Loucy (cell line): ENCODE results near the gene CLDN9.
A peak's percentile ranks its signal among the peaks of the same experiment; 100 is the strongest.

Experiments
- H2AFZ ChIP-seq: fragments of 200-600 bp; sonication (generic); 2 replicates; pipeline ENCODE4 v1.6.0; 2016; ENCODE audit warnings: antibody characterized with exemption, mild to moderate bottlenecking, low read length, moderate library complexity
- H3F3A ChIP-seq: fragments of 200-600 bp; 2 replicates; pipeline ENCODE4 v1.6.0; 2016; ENCODE audit warnings: antibody characterized with exemption, low read depth, mild to moderate bottlenecking
- H3K27me3 ChIP-seq: fragments of 200-600 bp; sonication (generic); 2 replicates; pipeline ENCODE4 v1.6.1; 2014; ENCODE audit warnings: low read length, mild to moderate bottlenecking; ENCODE audit not compliant: insufficient read depth, poor library complexity, severe bottlenecking
- H3K36me3 ChIP-seq: fragments of 200-600 bp; sonication (generic); 2 replicates; pipeline ENCODE4 v1.6.1; 2016; ENCODE audit warnings: low read length; ENCODE audit not compliant: insufficient read depth
- H3K4me1 ChIP-seq: fragments of 200-600 bp; sonication (generic); 2 replicates; pipeline ENCODE4 v1.5.1; 2014; ENCODE audit warnings: low read length, mild to moderate bottlenecking; ENCODE audit not compliant: insufficient read depth, poor library complexity, severe bottlenecking
- H3K4me2 ChIP-seq: fragments of 200-600 bp; sonication (generic); 2 replicates; pipeline ENCODE4 v1.6.0; 2014; ENCODE audit warnings: antibody characterized with exemption, low read length, low read depth, mild to moderate bottlenecking; ENCODE audit not compliant: poor library complexity, severe bottlenecking
- H3K4me3 ChIP-seq: fragments of 200-600 bp; sonication (generic); 2 replicates; pipeline ENCODE4 v1.5.1; 2014; ENCODE audit warnings: low read length, mild to moderate bottlenecking, mixed read lengths; ENCODE audit not compliant: poor library complexity, severe bottlenecking
- H3K79me2 ChIP-seq: fragments of 200-600 bp; sonication (generic); 2 replicates; pipeline ENCODE4 v1.6.1; 2014; ENCODE audit warnings: low read length; ENCODE audit not compliant: insufficient read depth
- H3K9ac ChIP-seq: fragments of 200-600 bp; sonication (generic); 2 replicates; pipeline ENCODE4 v1.6.0; 2014; ENCODE audit warnings: mild to moderate bottlenecking, low read depth, low read length, moderate library complexity; ENCODE audit not compliant: poor library complexity, severe bottlenecking
- H3K9me2 ChIP-seq: fragments of 200-600 bp; sonication (generic); replicated peaks from 2 replicates; pipeline ENCODE4 v1.6.1; 2016; ENCODE audit warnings: low read depth, low read length, mixed read lengths
- H3K9me3 ChIP-seq: fragments of 200-600 bp; sonication (generic); 2 replicates; pipeline ENCODE4 v1.6.1; 2014; ENCODE audit warnings: mild to moderate bottlenecking, antibody characterized with exemption, low read length, low read depth; ENCODE audit not compliant: insufficient read depth
- H4K20me1 ChIP-seq: fragments of 200-600 bp; sonication (generic); 2 replicates; pipeline ENCODE4 v1.6.0; 2014; ENCODE audit warnings: antibody characterized with exemption, low read length, mild to moderate bottlenecking; ENCODE audit not compliant: insufficient read depth, poor library complexity, severe bottlenecking
- CTCF ChIP-seq: fragments of 200-600 bp; sonication (generic); conservative IDR thresholded peaks from 2 replicates; pipeline ENCODE4 v1.5.1; 2014; ENCODE audit warnings: mild to moderate bottlenecking, antibody characterized with exemption, low read length
- EZH2phosphoT487 ChIP-seq: fragments of 200-600 bp; IDR thresholded peaks from 2 replicates; pipeline ENCODE4 v1.6.1; 2018; ENCODE audit warnings: antibody characterized with exemption, mild to moderate bottlenecking, moderate library complexity, borderline replicate concordance

CLDN9 gene

DNA sequence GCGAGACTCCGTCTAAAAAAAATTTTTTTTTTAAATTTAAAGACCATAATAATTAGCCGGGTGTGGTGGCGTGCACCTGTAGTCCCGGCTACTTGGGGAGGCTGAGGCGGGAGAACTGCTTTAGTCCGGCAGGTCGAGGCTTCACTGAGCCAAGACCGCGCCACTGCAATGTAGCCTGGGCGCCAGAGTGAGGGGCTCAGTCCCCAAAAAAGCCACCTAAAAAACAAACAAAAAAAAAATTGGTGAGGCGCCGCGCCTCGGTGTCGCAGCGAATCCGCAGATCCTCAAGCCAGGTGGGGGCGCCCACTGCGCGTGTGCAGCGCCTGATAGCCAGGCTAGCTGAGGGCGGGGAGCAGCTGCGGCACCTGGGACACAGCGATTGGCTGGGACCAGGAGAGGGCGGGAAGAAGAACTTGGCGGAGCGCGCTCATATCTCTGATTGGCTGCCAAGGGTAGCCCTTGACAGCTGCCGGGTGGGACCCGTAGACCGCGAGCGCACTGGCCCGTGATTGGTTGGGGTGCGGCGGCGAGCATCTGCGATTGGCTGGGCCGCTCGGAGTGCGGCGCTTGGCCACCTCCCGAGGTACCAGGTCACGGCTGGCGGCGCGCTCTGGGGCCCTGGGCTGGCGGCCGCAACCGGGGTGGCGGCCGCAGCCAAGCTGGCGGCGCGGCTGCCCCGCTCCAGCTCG, 9.0 kb upstream of the CLDN9 start:
- no peaks in the 10 kb centered on the region for H3K27me3 ChIP-seq

DNA sequence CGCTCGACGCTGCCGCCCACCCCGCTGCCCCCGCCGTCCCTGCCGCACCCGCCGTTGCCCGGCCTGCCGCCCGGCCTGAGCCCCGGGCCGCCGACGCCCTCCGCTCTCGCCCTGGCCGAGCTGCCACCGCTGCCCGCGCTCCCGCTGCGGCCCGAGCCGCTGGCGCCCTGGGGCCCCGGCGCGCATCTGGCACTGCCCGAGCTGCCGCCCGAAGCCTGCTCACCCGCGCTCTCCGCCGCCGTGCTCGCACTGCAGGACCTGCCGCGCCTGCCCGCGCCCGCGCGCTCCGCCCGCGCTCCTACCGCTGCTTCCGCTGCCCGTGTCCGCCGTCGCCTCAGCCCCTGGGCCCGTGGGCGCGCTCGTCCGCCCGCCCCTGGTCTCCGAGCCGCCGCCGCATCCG, 8.4 kb upstream of the CLDN9 start:
- peaks cover 7% of the 10 kb centered on the region for H3K79me2 ChIP-seq
- H3K36me3 ChIP-seq, result no peaks in the 10 kb centered on the region
- H2AFZ ChIP-seq, result no peak overlapping the region
- H4K20me1 ChIP-seq, result no peaks in the 10 kb centered on the region
- no peak overlapping the region for H3K9ac ChIP-seq
- H3F3A ChIP-seq, result no peaks in the 10 kb centered on the region; the same call in 1 of the 2 replicates
- no peaks in the 10 kb centered on the region for H3K9me2 ChIP-seq
- no peak overlapping the region for H3K4me3 ChIP-seq
- H3K9me3 ChIP-seq, result no peaks in the 10 kb centered on the region
- peaks cover 31% of the 10 kb centered on the region for H3K4me1 ChIP-seq
- H3K27me3 ChIP-seq, result no peaks in the 10 kb centered on the region
- H3K4me2 ChIP-seq, result no peak overlapping the region
- TF ChIP-seq CTCF, result no peak

More for the DNA sequence above, 9.0 kb upstream of the CLDN9 start:
- no peaks in the 10 kb centered on the region; the same call in 1 of the 2 replicates for H3F3A ChIP-seq
- no peaks in the 10 kb centered on the region for H3K9me2 ChIP-seq
- no peaks in the 10 kb centered on the region for H3K9me3 ChIP-seq
- H3K36me3 ChIP-seq, result no peaks in the 10 kb centered on the region
- no peak overlapping the region for H3K4me2 ChIP-seq
- H3K4me1 ChIP-seq, result peaks cover 29% of the 10 kb centered on the region
- H3K9ac ChIP-seq, result no peak overlapping the region
- H3K4me3 ChIP-seq, result no peak overlapping the region
- H4K20me1 ChIP-seq, result no peaks in the 10 kb centered on the region
- no peak overlapping the region for H2AFZ ChIP-seq
- H3K79me2 ChIP-seq, result peaks cover 7% of the 10 kb centered on the region
- TF ChIP-seq EZH2phosphoT487 (no peak), CTCF (peak; percentile 53)

DNA sequence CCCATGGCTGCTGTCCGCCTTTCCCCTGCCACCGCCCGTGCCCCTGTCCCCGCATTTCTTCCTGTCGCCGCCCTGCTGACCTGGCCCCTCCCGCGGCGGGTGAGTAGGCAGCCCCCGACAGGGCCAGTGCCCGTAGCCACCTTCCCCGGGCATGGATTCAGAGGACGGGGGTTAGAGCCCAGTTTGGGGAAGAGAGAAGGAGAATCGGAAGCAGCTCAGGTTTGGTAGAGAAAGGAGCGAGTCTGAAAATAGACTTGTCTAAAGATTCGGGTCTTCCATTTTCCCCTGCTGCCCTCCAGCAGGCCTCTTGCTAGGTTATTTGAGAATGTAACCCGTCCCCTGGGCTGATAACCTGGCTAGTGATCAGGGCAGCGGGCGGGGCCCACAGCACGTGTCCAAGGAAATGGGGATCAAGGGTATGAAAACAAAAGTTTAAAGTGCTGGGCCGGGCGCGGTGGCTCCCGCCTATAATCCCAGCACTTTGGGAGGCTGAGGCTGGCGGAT, 7.9 kb upstream of the CLDN9 start:
- H3K9me2 ChIP-seq, result no peaks in the 10 kb centered on the region
- H2AFZ ChIP-seq, result no peak overlapping the region
- H3K4me3 ChIP-seq, result peak overlapping the region; percentile 79
- no peaks in the 10 kb centered on the region for H3K9me3 ChIP-seq
- H3K27me3 ChIP-seq, result no peaks in the 10 kb centered on the region
- H3F3A ChIP-seq, result no peaks in the 10 kb centered on the region; the same call in 1 of the 2 replicates
- TF ChIP-seq EZH2phosphoT487 (no peak), CTCF (no peak)
- H4K20me1 ChIP-seq, result no peaks in the 10 kb centered on the region
- H3K4me1 ChIP-seq, result peaks cover 31% of the 10 kb centered on the region
- peaks cover 7% of the 10 kb centered on the region for H3K79me2 ChIP-seq
- H3K4me2 ChIP-seq, result peak overlapping the region; percentile 95
- H3K9ac ChIP-seq, result peak overlapping the region; percentile 87
- H3K36me3 ChIP-seq, result no peaks in the 10 kb centered on the region
